Kidney (tissue), 14 donors: ENCODE results near the gene PARG. TPM values are rescaled to one million over a fixed set of nuclear protein-coding genes. Genes with fewer than 3 reads are reported as not detected.

Experiments used
- DNase-seq, 5 donors: peaks; one replicate each; pipeline ENCODE4 v3.0.0-alpha.2; 2013 to 2020
- FAIRE-seq: peaks from 2 replicates; lab custom pipeline; 2012; peaks lifted over from hg19 to GRCh38; lab: Jason Lieb, UNC
- H3K27ac ChIP-seq, 2 donors: one replicate each; pipeline ENCODE4 v1.7.0; 2013; ENCODE audit warnings: low read depth in 2 of 2, low read length in 2 of 2, inconsistent platforms in 1 of 2
- H3K27me3 ChIP-seq: one replicate; pipeline ENCODE4 v1.7.1; 2013; ENCODE audit warnings: low read length, inconsistent platforms; ENCODE audit not compliant: control insufficient read depth, insufficient read depth
- H3K36me3 ChIP-seq, 3 donors: one replicate each; pipeline versions ENCODE4 v1.7.0 to v1.7.1; 2013; ENCODE audit warnings: low read length in 3 of 3, control low read depth in 1 of 3, inconsistent platforms in 1 of 3; ENCODE audit not compliant: insufficient read depth in 3 of 3, control insufficient read depth in 2 of 3
- H3K4me1 ChIP-seq, 3 donors: one replicate each; pipeline versions ENCODE4 v1.7.0 to v1.7.1; 2013; ENCODE audit warnings: low read length in 3 of 3, inconsistent platforms in 1 of 3, low read depth in 1 of 3; ENCODE audit not compliant: control insufficient read depth in 2 of 3, insufficient read depth in 2 of 3
- H3K4me3 ChIP-seq, 3 donors: one replicate each; pipeline versions ENCODE4 v1.7.0 to v1.8.1; 2013; ENCODE audit warnings: low read length in 3 of 3, control low read depth in 1 of 3, inconsistent platforms in 1 of 3
- H3K9ac ChIP-seq, 3 donors: one replicate each; pipeline versions ENCODE4 v1.7.0 to v1.7.1; 2013; ENCODE audit warnings: low read length in 3 of 3, control low read depth in 1 of 3, inconsistent platforms in 1 of 3
- H3K9me3 ChIP-seq, 3 donors: one replicate each; pipeline versions ENCODE4 v1.7.0 to v1.7.1; 2013; ENCODE audit warnings: low read length in 3 of 3, control low read depth in 1 of 3, inconsistent platforms in 1 of 3; ENCODE audit not compliant: control insufficient read depth in 2 of 3, insufficient read depth in 1 of 3
- intact Hi-C: fragments of 100-400 bp; cut with DNase I; formaldehyde crosslinking; loops from one replicate; pipeline ENCODE4 v1.11.1; 2022
- polyA plus RNA-seq: library from polyadenylated mRNA; stranded (reverse); fragments of 350-450 nt; fragmentation: Illumina TruSeq; extraction: RNeasy Lipid Tissue Mini Kit (QIAGEN cat#74804); gene quantifications from one replicate; pipeline ENCODE4 v1.2.3, GENCODE V29; 2014; ENCODE audit warnings: low read depth, low replicate concordance; ENCODE audit not compliant: insufficient read depth
- total RNA-seq: library from RNA; stranded (reverse); fragmentation: NEBNext Ultra II Directional; extraction: Animal tissue kit (Norgen Biotek cat#: 25700); gene quantifications from one replicate; pipeline ENCODE4 v1.2.1, GENCODE V29; 2021
- TF ChIP-seq, protein P1 (sequence below): IDR thresholded peaks from 3 replicates; pipeline ENCODE4 v1.5.1; 2012; ENCODE audit warnings: mild to moderate bottlenecking, moderate library complexity, borderline replicate concordance; ENCODE audit not compliant: insufficient read depth; ENCODE audit errors: extremely low read depth
- donor health status: control.
- donor health status: control.
- donor health status: control.
- donor health status: control.
- donor health status: control.
- donor health status: DM: yes; HTN: yes; CAD: no.
- donor health status: Normal renal cell carcinoma (clear cell type).

The PARG gene
- total and polyA plus RNA-seq, 2 donors from 2014 or later: 7.8 to 30.3 TPM

DNA sequence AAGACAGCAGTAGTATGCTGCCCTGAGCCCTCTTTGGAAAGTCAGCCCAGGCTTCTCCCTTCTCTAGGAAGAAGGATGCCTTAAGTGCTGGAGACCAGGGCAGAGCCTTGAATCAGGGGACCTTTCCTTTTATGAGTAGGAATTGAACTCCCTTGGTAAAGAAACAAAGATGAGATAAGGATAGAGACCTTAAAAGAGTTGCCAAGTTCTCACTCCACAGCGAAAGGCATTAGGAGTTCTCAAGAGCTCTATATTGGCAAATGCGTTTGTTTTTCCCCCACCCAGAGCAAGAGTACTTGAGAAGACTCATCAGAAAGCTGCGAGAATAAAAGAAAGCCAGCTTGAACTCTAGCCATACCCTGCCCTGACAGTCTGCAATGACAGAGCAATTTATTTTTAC, 106.9 kb downstream of the PARG start:
- no peak for FAIRE-seq
- H3K27me3 ChIP-seq: no peaks in the 10 kb centered on the region
- H3K36me3 ChIP-seq: peaks cover 0 to 11% (median 2%) of the 10 kb centered on the region in 3 donors
- no peak overlapping the region for H3K9ac ChIP-seq
- H3K9me3 ChIP-seq: no peaks in the 10 kb centered on the region
- H3K27ac ChIP-seq: peak overlapping the region; percentile 13 to 24
- no peak overlapping the region for H3K4me3 ChIP-seq
- H3K4me1 ChIP-seq: peaks cover 0 to 21% (median 6%) of the 10 kb centered on the region in 3 donors
- intact Hi-C loops: no loop called here
- TF ChIP-seq, protein P1, sequence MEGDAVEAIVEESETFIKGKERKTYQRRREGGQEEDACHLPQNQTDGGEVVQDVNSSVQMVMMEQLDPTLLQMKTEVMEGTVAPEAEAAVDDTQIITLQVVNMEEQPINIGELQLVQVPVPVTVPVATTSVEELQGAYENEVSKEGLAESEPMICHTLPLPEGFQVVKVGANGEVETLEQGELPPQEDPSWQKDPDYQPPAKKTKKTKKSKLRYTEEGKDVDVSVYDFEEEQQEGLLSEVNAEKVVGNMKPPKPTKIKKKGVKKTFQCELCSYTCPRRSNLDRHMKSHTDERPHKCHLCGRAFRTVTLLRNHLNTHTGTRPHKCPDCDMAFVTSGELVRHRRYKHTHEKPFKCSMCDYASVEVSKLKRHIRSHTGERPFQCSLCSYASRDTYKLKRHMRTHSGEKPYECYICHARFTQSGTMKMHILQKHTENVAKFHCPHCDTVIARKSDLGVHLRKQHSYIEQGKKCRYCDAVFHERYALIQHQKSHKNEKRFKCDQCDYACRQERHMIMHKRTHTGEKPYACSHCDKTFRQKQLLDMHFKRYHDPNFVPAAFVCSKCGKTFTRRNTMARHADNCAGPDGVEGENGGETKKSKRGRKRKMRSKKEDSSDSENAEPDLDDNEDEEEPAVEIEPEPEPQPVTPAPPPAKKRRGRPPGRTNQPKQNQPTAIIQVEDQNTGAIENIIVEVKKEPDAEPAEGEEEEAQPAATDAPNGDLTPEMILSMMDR: no peak
- DNase-seq: no peak

DNA sequence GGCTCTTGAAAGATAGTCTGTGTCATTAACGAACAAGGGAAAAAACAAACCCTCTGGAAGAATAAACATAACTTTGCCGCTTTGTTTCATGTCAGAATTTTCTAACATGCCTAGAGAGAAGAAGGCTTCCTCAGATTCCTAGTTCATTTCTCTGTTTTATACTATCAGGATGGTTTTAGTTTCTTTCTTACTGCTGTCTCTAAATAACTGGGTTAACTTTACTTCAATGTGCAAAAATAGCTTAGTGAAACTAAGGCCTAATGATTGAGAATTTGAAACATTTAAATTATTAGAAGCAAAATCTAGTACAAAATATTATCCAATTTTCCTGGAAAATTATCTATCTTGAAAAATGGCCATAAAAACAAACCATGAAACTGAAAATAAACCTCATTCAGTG, 107.6 kb downstream of the PARG start:
- no peak overlapping the region for H3K9ac ChIP-seq
- TF ChIP-seq, protein P1: no peak
- intact Hi-C loops: no loop called here
- H3K4me1 ChIP-seq: peaks cover 0 to 21% (median 6%) of the 10 kb centered on the region in 3 donors
- H3K9me3 ChIP-seq: no peaks in the 10 kb centered on the region
- no peak for DNase-seq
- H3K27me3 ChIP-seq: no peaks in the 10 kb centered on the region
- peaks cover 0 to 11% (median 2%) of the 10 kb centered on the region in 3 donors for H3K36me3 ChIP-seq
- FAIRE-seq: no peak
- no peak overlapping the region for H3K27ac ChIP-seq
- H3K4me3 ChIP-seq: no peak overlapping the region

DNA sequence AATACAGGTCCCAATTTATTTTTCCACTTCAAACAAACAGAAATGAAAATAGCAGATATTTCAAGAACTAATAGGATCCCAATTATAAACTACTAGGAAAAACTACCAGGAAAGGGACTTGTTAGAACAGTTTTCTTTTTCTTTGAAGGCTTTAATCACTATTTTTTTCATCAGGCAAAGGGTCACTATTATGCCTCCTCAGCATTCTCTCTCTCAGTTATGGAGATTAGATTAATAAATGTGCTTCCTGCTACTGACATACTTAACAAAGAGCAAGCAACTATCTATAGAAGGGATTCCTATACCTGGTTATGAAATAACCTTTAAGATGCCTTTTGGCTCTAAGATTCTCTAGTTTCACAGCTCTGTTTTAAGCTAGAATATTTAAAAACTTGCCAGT, 108.7 kb downstream of the PARG start:
- no peaks in the 10 kb centered on the region for H3K9me3 ChIP-seq
- FAIRE-seq (no peak), DNase-seq (no peak)
- no peak overlapping the region for H3K27ac ChIP-seq
- H3K4me1 ChIP-seq: peaks cover 0 to 21% (median 6%) of the 10 kb centered on the region in 3 donors
- TF ChIP-seq, protein P1: no peak
- H3K36me3 ChIP-seq: peaks cover 0 to 11% (median 2%) of the 10 kb centered on the region in 3 donors
- intact Hi-C loops: no loop called here
- H3K9ac ChIP-seq: no peak overlapping the region
- no peak overlapping the region for H3K4me3 ChIP-seq
- no peaks in the 10 kb centered on the region for H3K27me3 ChIP-seq

DNA sequence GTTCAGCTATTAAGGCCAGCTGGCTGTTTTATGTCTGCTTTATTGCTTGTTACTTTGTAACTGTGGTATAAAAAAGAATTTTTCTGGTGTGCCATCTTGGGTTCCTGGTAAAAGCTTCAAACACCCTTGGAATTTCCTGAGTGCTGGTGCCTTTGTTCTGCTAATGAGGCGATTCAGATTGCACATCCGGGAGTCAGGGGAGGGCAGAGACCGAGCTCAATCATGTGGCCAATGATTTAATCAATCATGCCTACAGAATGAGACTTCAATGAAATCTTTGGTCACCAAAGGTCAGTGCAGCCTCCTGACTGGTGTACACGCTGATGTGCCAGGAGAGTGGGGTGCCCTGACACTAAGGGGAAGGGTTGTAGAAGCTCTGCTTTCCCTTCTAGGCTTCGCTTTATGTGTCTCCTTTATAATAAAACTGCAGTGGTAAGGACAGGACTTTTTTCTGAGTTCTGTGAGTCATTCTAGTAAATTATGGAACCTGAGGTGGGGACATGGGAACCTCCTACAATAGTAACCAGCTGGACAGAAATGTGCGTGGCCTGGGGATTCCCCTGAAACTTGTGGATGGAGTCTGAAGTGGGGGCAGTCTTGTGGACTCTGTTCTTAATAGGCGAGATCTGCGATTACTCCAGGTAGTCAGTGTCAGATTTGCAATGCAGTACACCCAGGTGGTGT, 110.3 kb downstream of the PARG start:
- Histone ChIP-seq H3K36me3 (peaks cover 0 to 11% (median 2%) of the 10 kb centered on the region in 3 donors), H3K4me3 (no peak overlapping the region), H3K9ac (no peak overlapping the region), H3K27me3 (no peaks in the 10 kb centered on the region), H3K9me3 (no peaks in the 10 kb centered on the region), H3K27ac (peak overlapping the region; percentile 2 to 4), H3K4me1 (peaks cover 0 to 7% (median 0%) of the 10 kb centered on the region in 3 donors)
- no peak for FAIRE-seq
- TF ChIP-seq, protein P1: no peak
- peak in 4 of 5 donors; percentile 41 to 62 (median 52) for DNase-seq
- intact Hi-C loops: no loop called here
